AML-193 (cell line): ENCODE measurements around the gene FER1L5.

Experiments used
- DNase-seq, 2 experiments: peaks; one replicate each; lab custom pipeline; 2025; lab: John Stamatoyannopoulos, UW

Gene FER1L5

GRCh38 chr2:96747061-96747617, 104.6 kb downstream of the FER1L5 start:
- no peak for DNase-seq

DNA sequence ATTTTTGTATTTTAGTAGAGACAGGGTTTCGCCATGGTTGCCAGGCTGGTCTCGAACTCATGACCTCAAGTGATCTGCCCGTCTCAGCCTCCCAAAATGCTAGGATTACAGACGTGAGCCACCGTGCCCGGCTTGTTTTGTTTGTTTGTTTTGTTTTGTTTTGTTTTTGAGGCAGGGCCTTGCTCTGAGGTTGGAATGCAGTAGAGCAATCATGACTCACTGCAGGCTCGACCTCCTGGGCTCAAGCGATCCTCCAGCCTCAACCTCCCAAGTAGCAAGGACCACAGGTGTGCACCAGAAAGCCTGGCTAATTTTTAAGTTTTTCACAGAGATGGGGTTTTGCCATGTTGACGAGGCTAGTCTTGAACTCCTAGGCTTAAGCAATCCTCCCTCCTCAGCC, 109.2 kb downstream of the FER1L5 start:
- DNase-seq = no peak

DNA sequence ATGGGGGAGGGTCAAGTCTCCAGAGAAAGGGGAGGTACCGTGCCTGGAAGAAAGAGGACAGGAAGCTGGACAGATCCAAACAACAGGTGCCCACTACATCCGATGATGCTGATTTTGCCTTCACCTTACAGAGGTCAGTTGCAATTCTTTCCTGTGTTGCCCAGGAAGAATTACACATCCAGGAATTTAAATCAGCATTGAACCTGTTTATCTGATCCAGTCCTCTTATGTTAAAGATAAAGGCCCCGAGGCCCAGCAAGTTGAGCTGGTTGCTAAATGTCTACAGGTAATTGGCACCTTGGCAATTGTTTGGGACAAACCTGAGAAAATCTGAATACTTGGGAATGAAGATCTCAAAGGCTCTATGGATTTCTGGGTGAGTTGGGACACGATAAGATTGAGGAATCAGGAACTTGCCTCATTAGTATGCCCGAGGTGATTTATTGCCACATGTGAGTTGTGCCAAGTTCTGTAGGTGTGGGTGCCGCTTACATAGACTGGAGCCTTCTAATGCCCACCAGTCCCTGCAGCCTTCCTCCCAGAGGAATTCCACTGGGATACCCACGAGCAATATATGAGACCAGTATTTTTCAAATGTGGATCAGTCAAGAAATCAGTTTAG, 111.2 kb downstream of the FER1L5 start:
- no peak for DNase-seq

DNA sequence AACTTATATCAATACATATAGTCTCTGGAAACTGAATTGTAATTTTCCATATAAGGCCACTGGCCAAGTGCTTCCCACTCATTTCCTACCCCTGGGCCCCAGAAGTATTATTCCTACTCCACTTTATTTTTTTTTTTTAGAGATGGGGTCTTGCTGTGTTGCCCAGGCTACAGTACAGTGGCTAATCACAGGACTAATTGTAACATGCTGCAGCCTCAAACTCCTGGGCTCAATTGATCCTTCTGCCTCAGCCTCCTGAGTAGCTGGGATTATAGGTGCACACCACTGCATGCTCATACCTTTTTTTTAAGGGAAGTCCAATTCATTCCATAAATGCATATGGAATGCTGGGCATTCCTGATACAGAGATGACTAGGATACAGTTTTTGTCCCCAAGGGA, 111.8 kb downstream of the FER1L5 start:
- no peak for DNase-seq
